HEK293 (cell line): Measurements from ENCODE around the gene ACER3.

ENCODE experiments used
- CTCF ChIA-PET: fragments of 350-600 bp; formaldehyde crosslinking; extraction: SDS; loops from one replicate; lab custom pipeline; 2021; ENCODE audit warnings: antibody characterized with exemption; lab: Yijun Ruan, JAX
- POLR2A ChIA-PET: fragments of 300-600 bp; formaldehyde crosslinking; extraction: SDS; loops from one replicate; lab custom pipeline; 2020; ENCODE audit warnings: antibody characterized with exemption, inconsistent platforms; lab: Yijun Ruan, JAX
- H3K27ac ChIP-seq: fragments of 200-500 bp; sonication (Bioruptor generic); 2 replicates; pipeline ENCODE4 v1.5.1; 2014; ENCODE audit warnings: low read depth, low read length, control low read depth, inconsistent platforms; ENCODE audit errors: extremely low read depth
- H3K36me3 ChIP-seq, 2 experiments: fragments of 200-500 bp in 1 of 2; sonication (Bioruptor generic) in 1 of 2; 1 replicate in 1 of 2; 2 replicates in 1 of 2; pipeline ENCODE4 v1.5.1; 2014 to 2017; ENCODE audit warnings: inconsistent platforms in 2 of 2, low read length in 2 of 2; ENCODE audit not compliant: control insufficient read depth in 2 of 2, insufficient read depth in 1 of 2
- H3K4me1 ChIP-seq: fragments of 200-500 bp; sonication (Bioruptor generic); 2 replicates; pipeline ENCODE4 v1.5.1; 2014; ENCODE audit warnings: mild to moderate bottlenecking, low read length, inconsistent platforms; ENCODE audit not compliant: control insufficient read depth, insufficient read depth
- H3K4me3 ChIP-seq: 2 replicates; pipeline ENCODE4 v1.5.1; 2011; ENCODE audit warnings: low read depth, mild to moderate bottlenecking, control low read depth, low read length, moderate library complexity
- H3K9me3 ChIP-seq: fragments of 200-500 bp; sonication (Bioruptor generic); 2 replicates; pipeline ENCODE4 v1.5.1; 2014; ENCODE audit warnings: low read depth, low read length, inconsistent platforms; ENCODE audit not compliant: control insufficient read depth, insufficient read depth
- HOXD13 ChIP-seq: sonication (generic); formaldehyde crosslinking; IDR thresholded peaks from 2 replicates; pipeline ENCODE4 v1.8.0; 2022; ENCODE audit warnings: missing genetic modification reagents, borderline replicate concordance
- MYNN ChIP-seq: fragments of 450-650 bp; formaldehyde crosslinking; IDR thresholded peaks from 2 replicates; pipeline ENCODE4 v1.5.1; 2016; ENCODE audit warnings: missing biosample characterization, missing genetic modification characterization, borderline replicate concordance
- PBX3 ChIP-seq: sonication (generic); formaldehyde crosslinking; IDR thresholded peaks from 2 replicates; pipeline ENCODE4 v1.8.1; 2022; ENCODE audit warnings: mild to moderate bottlenecking, moderate library complexity, missing genetic modification reagents
- REST ChIP-seq: fragments of 450-650 bp; formaldehyde crosslinking; IDR thresholded peaks from 2 replicates; pipeline ENCODE4 v1.5.1; 2016; ENCODE audit warnings: missing biosample characterization, missing genetic modification characterization
- SETDB1 ChIP-seq: IDR thresholded peaks from one replicate; pipeline ENCODE4 v1.6.1; 2017; ENCODE audit warnings: mild to moderate bottlenecking, low read length, moderate library complexity, mixed read lengths; ENCODE audit not compliant: insufficient read length
- SP7 ChIP-seq: fragments of 450-650 bp; formaldehyde crosslinking; IDR thresholded peaks from 2 replicates; pipeline ENCODE4 v1.5.1; 2016; ENCODE audit warnings: missing biosample characterization, missing genetic modification characterization
- ZBTB44 ChIP-seq: fragments of 450-650 bp; IDR thresholded peaks from 2 replicates; pipeline ENCODE4 v1.5.1; 2018; ENCODE audit warnings: missing biosample characterization, mild to moderate bottlenecking, missing genetic modification characterization
- ZEB2 ChIP-seq: fragments of 450-650 bp; formaldehyde crosslinking; IDR thresholded peaks from 2 replicates; pipeline ENCODE4 v1.5.1; 2016; ENCODE audit warnings: missing biosample characterization, missing genetic modification characterization
- ZFHX2 ChIP-seq: fragments of 450-650 bp; formaldehyde crosslinking; conservative IDR thresholded peaks from 2 replicates; pipeline ENCODE4 v1.5.1; 2016; ENCODE audit warnings: missing biosample characterization, missing genetic modification characterization
- ZNF10 ChIP-seq: fragments of 450-650 bp; formaldehyde crosslinking; IDR thresholded peaks from 2 replicates; pipeline ENCODE4 v1.5.1; 2017; ENCODE audit warnings: missing biosample characterization, missing genetic modification characterization
- ZNF157 ChIP-seq: fragments of 450-650 bp; formaldehyde crosslinking; IDR thresholded peaks from 2 replicates; pipeline ENCODE4 v1.5.1; 2016; ENCODE audit warnings: missing biosample characterization, missing genetic modification characterization
- ZNF18 ChIP-seq: fragments of 450-650 bp; formaldehyde crosslinking; IDR thresholded peaks from 2 replicates; pipeline ENCODE4 v1.5.1; 2016; ENCODE audit warnings: missing biosample characterization, missing genetic modification characterization
- ZNF184 ChIP-seq: fragments of 450-650 bp; IDR thresholded peaks from 2 replicates; pipeline ENCODE4 v1.5.1; 2018; ENCODE audit warnings: missing biosample characterization, mild to moderate bottlenecking, missing genetic modification characterization
- ZNF248 ChIP-seq: fragments of 450-650 bp; formaldehyde crosslinking; IDR thresholded peaks from 2 replicates; pipeline ENCODE4 v1.5.1; 2017; ENCODE audit warnings: missing biosample characterization, missing genetic modification characterization
- ZNF341 ChIP-seq: fragments of 450-650 bp; formaldehyde crosslinking; IDR thresholded peaks from 2 replicates; pipeline ENCODE4; 2016; ENCODE audit warnings: low read depth, missing biosample characterization, missing genetic modification characterization
- ZNF362 ChIP-seq: fragments of 450-650 bp; formaldehyde crosslinking; IDR thresholded peaks from 2 replicates; pipeline ENCODE4 v1.5.1; 2016; ENCODE audit warnings: missing biosample characterization, missing genetic modification characterization
- ZNF404 ChIP-seq: fragments of 450-650 bp; formaldehyde crosslinking; IDR thresholded peaks from 2 replicates; pipeline ENCODE4 v1.5.1; 2017; ENCODE audit warnings: missing biosample characterization, missing genetic modification characterization
- ZNF473 ChIP-seq: fragments of 450-650 bp; formaldehyde crosslinking; IDR thresholded peaks from 2 replicates; pipeline ENCODE4 v1.5.1; 2017; ENCODE audit warnings: missing biosample characterization, missing genetic modification characterization
- ZNF529 ChIP-seq: fragments of 450-650 bp; formaldehyde crosslinking; IDR thresholded peaks from 2 replicates; pipeline ENCODE4 v1.5.1; 2017; ENCODE audit warnings: missing genetic modification characterization, missing biosample characterization; ENCODE audit not compliant: insufficient replicate concordance
- ZNF621 ChIP-seq: fragments of 450-650 bp; formaldehyde crosslinking; IDR thresholded peaks from 2 replicates; pipeline ENCODE4 v1.5.1; 2017; ENCODE audit warnings: missing biosample characterization, missing genetic modification characterization
- ZNF626 ChIP-seq: fragments of 450-650 bp; sonication (Bioruptor Pico); formaldehyde crosslinking; IDR thresholded peaks from 2 replicates; pipeline ENCODE4 v1.5.1; 2018; ENCODE audit warnings: missing biosample characterization, missing genetic modification characterization, inconsistent platforms
- ZNF664 ChIP-seq: fragments of 450-650 bp; formaldehyde crosslinking; IDR thresholded peaks from 2 replicates; pipeline ENCODE4 v1.5.1; 2016; ENCODE audit warnings: missing biosample characterization, missing genetic modification characterization
- ZNF768 ChIP-seq: fragments of 450-650 bp; formaldehyde crosslinking; IDR thresholded peaks from 2 replicates; pipeline ENCODE4 v1.5.1; 2018; ENCODE audit warnings: missing biosample characterization, mild to moderate bottlenecking, missing genetic modification characterization

Gene ACER3

GRCh38 chr11:76944225-76944624 is 83.5 kb downstream of the ACER3 start:
- Histone ChIP-seq H3K27ac (no peak overlapping the region), H3K4me3 (no peak overlapping the region), H3K4me1 (no peaks in the 10 kb centered on the region), H3K36me3 (no peaks in the 10 kb centered on the region), H3K9me3 (no peaks in the 10 kb centered on the region)
- ChIA-PET CTCF (no interaction called here), POLR2A (no interaction called here)
- TF ChIP-seq ZNF341 (no peak), SETDB1 (peak; percentile 77), ZNF621 (tag by site-specific recombination) (no peak), ZNF157 (no peak), ZNF362 (no peak), SP7 (no peak)

GRCh38 chr11:76946223-76946622 is 85.5 kb downstream of the ACER3 start:
- TF ChIP-seq ZNF621 (tag by site-specific recombination) (no peak), ZNF664 (tag by site-specific recombination) (no peak), MYNN (tag by site-specific recombination) (no peak), ZNF768 (no peak), ZNF248 (no peak), PBX3 (CRISPR knock-in tag) (no peak), ZNF184 (tag by site-specific recombination) (no peak), ZFHX2 (tag by site-specific recombination) (no peak), ZEB2 (tag by site-specific recombination) (no peak), ZNF529 (tag by site-specific recombination) (no peak), ZNF404 (tag by site-specific recombination) (no peak), REST (tag by site-specific recombination) (no peak)
- H3K4me1 ChIP-seq = no peaks in the 10 kb centered on the region
- ChIA-PET CTCF (interaction anchor here (2.1 kb wide), 1 partner anchor 26 kb away, joined by 8 read pairs; no protein-coding TSS in a partner anchor), POLR2A (interaction anchor here (0.6 kb wide), 2 partner anchors 9 to 79 kb away, joined by 3 read pairs; no protein-coding TSS in a partner anchor)
- H3K9me3 ChIP-seq = no peaks in the 10 kb centered on the region
- H3K36me3 ChIP-seq = no peaks in the 10 kb centered on the region
- no peak overlapping the region for H3K27ac ChIP-seq
- no peak overlapping the region for H3K4me3 ChIP-seq

GRCh38 chr11:76947190-76947589 is 86.5 kb downstream of the ACER3 start:
- H3K4me3 ChIP-seq = no peak overlapping the region
- H3K4me1 ChIP-seq = no peaks in the 10 kb centered on the region
- POLR2A ChIA-PET = no interaction called here
- TF ChIP-seq ZNF184 (tag by site-specific recombination) (no peak), ZNF626 (no peak), HOXD13 (CRISPR knock-in tag) (no peak), ZNF473 (tag by site-specific recombination) (no peak), ZNF10 (no peak), ZBTB44 (tag by site-specific recombination) (no peak), ZNF18 (tag by site-specific recombination) (no peak)
- no peaks in the 10 kb centered on the region for H3K9me3 ChIP-seq
- H3K36me3 ChIP-seq = no peaks in the 10 kb centered on the region
- H3K27ac ChIP-seq = no peak overlapping the region
- CTCF ChIA-PET = interaction anchor here (1.1 to 2.1 kb wide), 2 partner anchors 27 to 100 kb away, joined by 4 to 8 read pairs; no protein-coding TSS in a partner anchor
